T1000 (cell line): ENCODE data around the gene MYO5B.

ENCODE experiments used
- DNase-seq: peaks from one replicate; lab custom pipeline; 2025; ENCODE audit warnings: mixed read lengths; lab: John Stamatoyannopoulos, UW

Gene MYO5B

DNA sequence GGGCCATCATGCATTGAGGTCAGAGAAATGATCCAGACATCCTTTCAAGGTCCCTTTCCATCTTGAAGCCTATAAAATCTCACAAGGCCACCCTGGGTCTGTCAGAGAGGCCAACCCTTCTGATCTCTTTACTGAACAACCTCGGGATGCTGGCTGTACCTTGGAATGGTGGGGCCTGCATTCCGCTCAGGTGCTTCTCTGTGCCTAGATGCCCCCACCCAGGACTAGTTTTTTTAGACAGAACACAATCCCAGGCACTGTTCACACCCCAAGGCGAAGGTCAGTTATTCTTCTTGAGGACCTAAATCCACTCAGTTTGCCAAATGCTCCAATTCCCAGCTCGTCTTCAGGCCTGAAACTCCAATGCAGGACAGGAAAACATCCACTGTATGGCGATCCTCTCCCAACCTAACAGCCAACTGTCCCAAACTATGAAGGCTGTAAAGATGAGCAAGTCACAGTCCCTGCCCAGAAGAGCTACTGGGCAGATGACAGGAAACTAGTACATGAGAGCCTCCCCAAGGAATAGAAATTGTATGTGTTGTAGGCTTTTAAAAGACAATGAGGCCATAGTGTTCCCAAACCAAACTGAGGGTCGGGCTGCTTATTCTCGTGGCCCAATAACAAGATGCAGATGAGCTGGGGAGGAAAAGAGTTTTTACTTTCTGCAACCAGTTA lies 227.2 kb downstream of the MYO5B start:
- DNase-seq = no peak

DNA sequence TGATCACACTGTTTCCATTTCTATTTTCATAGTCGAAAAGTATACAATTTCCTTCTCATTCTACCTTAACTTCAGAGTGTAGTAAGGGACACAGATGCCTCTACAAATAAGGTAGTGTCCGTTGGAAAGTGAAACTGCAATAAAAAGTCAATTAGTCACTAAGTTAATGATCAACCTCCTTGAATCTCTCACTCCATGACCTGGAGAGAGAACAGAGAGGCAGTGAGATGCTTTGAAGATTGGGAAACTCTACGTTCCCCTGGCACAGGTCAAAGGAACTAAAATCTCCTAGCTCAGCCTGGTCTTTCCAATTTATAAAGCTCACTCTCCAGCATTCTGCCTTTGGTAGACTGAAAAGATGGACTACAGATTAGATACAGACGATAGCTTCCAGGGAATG lies 227.8 kb downstream of the MYO5B start:
- no peak for DNase-seq

GRCh38 chr18:49966090-49966489 lies 228.9 kb downstream of the MYO5B start:
- no peak for DNase-seq

DNA sequence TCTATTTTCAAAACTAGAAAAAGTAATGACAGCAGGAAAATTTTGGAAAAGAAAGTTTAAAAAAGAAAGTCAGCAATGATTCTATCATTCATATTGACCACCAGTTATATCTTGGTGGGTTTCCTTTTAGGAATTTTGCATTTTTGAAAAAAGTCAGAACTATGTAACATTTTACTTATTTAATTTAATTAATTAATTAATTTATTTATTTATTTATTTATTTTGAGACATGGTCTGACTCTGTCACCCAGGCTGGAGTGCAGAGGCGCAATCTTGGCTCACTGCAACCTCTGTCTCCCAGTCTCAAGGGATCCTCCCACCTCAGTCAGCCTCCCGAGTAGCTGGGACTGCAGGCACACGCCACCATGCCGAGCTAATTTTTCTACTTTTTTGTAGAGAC lies 231.7 kb downstream of the MYO5B start:
- no peak for DNase-seq

- DNase-seq = no peak
These were observed 233.7 kb downstream of the MYO5B start for GRCh38 chr18:49961271-49961670.

- DNase-seq = no peak
These were observed 234.6 kb downstream of the MYO5B start for GRCh38 chr18:49960376-49960775.

- DNase-seq = no peak
These were observed 235.8 kb downstream of the MYO5B start for GRCh38 chr18:49959176-49959575.

GRCh38 chr18:49955263-49955662 lies 239.7 kb downstream of the MYO5B start:
- DNase-seq = no peak

DNA sequence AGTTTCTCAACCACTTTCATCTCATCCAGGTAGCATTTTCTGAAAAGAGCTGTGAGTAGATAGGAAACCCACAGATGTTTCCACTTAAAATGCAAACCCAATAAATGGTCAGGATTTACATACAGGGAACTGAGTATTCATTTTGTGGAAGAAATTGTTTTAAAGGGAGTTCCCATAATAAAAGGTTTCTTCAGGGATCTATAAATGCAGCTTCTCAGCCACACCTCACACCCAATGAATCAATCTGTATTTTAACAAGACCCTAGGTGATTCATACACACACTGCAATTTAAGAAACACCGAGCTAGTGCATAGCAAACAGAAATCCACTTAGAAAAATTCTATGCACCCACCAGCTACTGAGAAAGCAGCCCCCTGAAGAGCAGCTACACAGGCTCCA lies 241.6 kb downstream of the MYO5B start:
- DNase-seq = no peak

DNA sequence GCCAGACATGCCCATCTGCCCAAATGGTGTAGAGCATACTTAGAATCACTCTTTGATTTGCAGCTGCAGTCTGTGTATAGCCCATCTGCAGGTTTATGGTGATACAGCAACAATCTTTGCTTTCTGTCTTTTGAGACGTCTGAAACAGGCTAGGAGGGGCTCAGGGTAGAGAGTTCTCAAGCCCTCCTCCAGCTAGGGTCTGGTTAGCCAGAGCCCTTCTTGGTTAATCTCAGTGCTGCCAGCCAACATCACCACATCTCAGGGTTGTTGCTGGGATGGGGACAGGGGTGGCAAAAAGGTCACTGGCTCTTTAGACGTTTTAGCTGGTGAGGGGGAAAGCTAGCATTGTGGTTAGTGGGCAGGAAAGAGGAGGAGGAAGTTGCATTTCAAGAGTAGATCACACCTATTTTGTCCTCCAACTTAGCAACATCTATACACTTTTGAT lies 245.0 kb downstream of the MYO5B start:
- no peak for DNase-seq

DNA sequence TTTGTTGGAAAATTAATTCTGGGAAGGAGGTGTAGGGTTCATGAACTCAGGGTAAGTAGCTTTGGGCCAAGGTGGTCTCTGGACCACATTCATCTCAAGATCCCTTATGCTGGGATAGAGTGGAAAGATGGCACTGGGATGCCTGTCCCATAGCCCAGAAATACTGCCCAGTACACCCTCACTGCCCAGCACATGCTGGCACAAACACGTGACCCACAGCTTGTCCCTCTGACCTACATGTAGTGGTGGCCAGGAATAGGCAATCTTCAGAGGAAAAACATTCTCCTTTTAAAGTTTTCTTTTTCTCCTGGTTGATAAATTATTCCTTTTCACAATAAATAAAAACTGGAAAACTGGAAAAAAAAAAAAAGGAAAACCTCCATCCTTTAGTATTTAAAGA lies 246.0 kb downstream of the MYO5B start:
- DNase-seq = no peak

DNA sequence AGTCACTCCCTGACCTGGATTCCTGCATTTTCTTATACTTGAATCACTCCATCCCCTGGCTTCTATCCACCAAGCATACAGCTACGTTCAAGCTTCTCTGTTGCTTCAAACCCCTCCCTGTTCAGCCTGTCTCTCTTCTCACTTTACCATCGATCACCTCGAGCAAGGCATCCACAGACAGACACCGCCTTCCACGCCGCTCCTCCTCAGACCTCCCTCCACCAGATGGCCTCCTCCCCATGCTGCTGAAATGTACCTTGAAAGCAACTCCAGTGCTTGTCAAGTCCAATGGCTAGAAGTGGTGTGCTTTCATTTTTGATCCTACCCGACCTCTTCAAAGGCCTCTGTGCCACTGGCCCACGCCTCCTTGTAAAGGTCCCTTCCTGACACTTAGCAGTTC lies 250.3 kb downstream of the MYO5B start:
- no peak for DNase-seq

- no peak for DNase-seq
These were observed 258.1 kb downstream of the MYO5B start for GRCh38 chr18:49936821-49937220.

DNA sequence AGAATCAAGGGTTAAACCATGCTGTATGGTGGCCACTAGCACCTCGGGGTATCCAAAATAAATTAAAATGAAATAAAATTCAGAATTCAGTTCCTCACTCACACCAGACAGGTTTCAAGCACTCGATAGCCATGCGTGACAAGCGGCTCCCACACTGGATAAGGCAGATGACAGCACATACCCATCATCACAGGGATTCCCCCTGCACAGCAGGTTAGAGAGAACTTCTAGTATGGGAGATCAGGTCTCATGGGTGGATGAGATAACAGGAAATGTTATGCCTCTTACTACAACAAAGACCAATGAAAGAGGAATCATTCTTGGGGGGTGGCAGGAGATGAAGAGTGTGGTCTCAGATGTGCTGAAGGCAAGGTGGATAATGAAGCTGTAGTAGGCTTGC lies 259.7 kb downstream of the MYO5B start:
- no peak for DNase-seq

DNA sequence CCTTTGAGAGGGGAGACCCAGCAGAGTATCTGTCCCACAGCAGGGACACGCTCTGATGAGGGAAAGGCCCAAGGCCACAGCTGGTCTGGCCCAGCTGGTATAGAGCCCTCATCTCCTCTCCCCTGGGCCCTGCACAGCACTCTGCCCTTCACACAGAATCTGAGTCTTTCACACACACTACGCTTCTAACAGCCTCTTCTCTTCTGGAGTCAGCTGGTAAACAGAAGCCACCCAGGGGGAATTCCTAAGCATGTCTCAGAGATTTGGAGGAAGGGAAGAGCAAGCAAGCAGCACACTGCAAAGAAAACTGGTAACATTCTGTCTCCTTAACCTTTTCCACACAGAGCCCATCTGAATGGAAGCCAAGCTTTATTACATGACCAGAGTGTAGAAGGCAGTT lies 260.5 kb downstream of the MYO5B start:
- no peak for DNase-seq

GRCh38 chr18:49933530-49934128 lies 261.3 kb downstream of the MYO5B start:
- no peak for DNase-seq

- no peak for DNase-seq
These were observed 263.2 kb downstream of the MYO5B start for GRCh38 chr18:49931760-49932159.

- DNase-seq = no peak
These were observed 263.8 kb downstream of the MYO5B start for GRCh38 chr18:49931179-49931578.

- no peak for DNase-seq
These were observed 268.7 kb downstream of the MYO5B start for GRCh38 chr18:49926106-49926745.

- DNase-seq = no peak
These were observed 270.5 kb downstream of the MYO5B start for GRCh38 chr18:49924293-49924983.

DNA sequence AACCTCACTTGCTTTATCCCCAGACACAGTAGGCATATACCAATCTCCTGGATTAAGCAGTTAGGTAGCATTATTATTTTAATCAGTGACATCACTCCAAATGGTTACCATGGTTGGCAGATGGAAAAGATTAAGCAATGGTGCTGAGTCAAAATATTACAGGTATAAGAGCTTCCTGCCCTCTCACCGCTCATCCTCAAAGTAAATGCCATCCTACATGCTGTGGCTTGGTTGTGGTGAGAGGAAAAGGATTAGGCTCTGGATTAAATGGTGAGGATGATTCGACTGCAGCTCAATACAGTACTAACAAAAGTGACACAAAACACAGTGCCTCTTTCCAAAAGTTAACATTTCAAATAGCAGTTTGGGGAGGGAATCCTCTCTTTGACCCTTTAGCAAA lies 272.7 kb downstream of the MYO5B start:
- no peak for DNase-seq

GRCh38 chr18:49921318-49921985 lies 273.5 kb downstream of the MYO5B start:
- no peak for DNase-seq
